Uterus (tissue), 4 donors: Measurements from ENCODE around the gene MED12. TPM values are rescaled to one million over a fixed set of nuclear protein-coding genes. Genes with fewer than 3 reads are reported as not detected.

Experiments used
- DNase-seq, 2 donors: peaks; one replicate each; pipeline ENCODE4 v3.0.0-alpha.2; 2019 to 2020
- H3K27ac ChIP-seq, 2 donors: fragments of 200-600 bp; sonication (generic); 1 replicate in 1 of 2; 2 replicates in 1 of 2; pipeline ENCODE4 v1.5.1; 2016 to 2018
- H3K27me3 ChIP-seq, 2 donors: fragments of 200-600 bp; sonication (generic); one replicate each; pipeline ENCODE4 v1.5.1; 2018 to 2019; ENCODE audit warnings: control low read depth in 1 of 2
- H3K36me3 ChIP-seq, 2 donors: fragments of 200-600 bp; sonication (generic); one replicate each; pipeline ENCODE4 v1.5.1; 2019; ENCODE audit warnings: control low read depth in 1 of 2
- H3K4me1 ChIP-seq, 2 donors: fragments of 200-600 bp; sonication (generic); one replicate each; pipeline ENCODE4 v1.5.1; 2018 to 2019; ENCODE audit warnings: control low read depth in 1 of 2
- H3K4me3 ChIP-seq, 2 donors: fragments of 200-600 bp; sonication (generic); 1 replicate in 1 of 2; 2 replicates in 1 of 2; pipeline ENCODE4 v1.5.1; 2018 to 2019; ENCODE audit warnings: mild to moderate bottlenecking in 1 of 2
- H3K9me3 ChIP-seq, 2 donors: fragments of 200-600 bp; sonication (generic); one replicate each; pipeline ENCODE4 v1.5.1; 2019; ENCODE audit warnings: control low read depth in 1 of 2
- CTCF ChIP-seq, 4 experiments: fragments of 200-600 bp in 2 of 4; fragments of 450-650 bp in 2 of 4; sonication (generic) in 2 of 4; IDR thresholded peaks; one replicate each; pipeline ENCODE4 v1.5.1; 2016 to 2019; ENCODE audit warnings: antibody characterized with exemption in 4 of 4, mild to moderate bottlenecking in 2 of 4, moderate library complexity in 1 of 4
- POLR2A ChIP-seq, 2 donors: fragments of 450-650 bp; IDR thresholded peaks; one replicate each; pipeline ENCODE4 v1.6.1; 2016; ENCODE audit warnings: antibody characterized with exemption in 2 of 2, mild to moderate bottlenecking in 1 of 2, moderate library complexity in 1 of 2
- intact Hi-C: fragments of 100-400 bp; cut with DNase I; formaldehyde crosslinking; loops from one replicate; pipeline ENCODE4 v1.15.1; 2023; ENCODE audit warnings: low total_unique reads
- small RNA-seq: library from RNA; depleted of rRNA; stranded (forward); fragments of <200 nt; gene quantifications from one replicate; pipeline ENCODE3, GENCODE V24; 2016
- total RNA-seq, 4 donors: library from RNA; depleted of rRNA in 3 of 4; stranded (reverse); fragments of >200 nt in 3 of 4; gene quantifications; one replicate each; pipeline versions ENCODE4 v1.1.0 to v1.2.4, GENCODE V29; 2014 to 2023
- donor health status: DM: yes; HTN: yes; CAD: no.

The MED12 gene
- total RNA-seq, 4 donors from 2014 or later, result 11.2 to 91.5 (median 33.0) TPM

GRCh38 chrX:71184803-71185495, 66.6 kb downstream of the MED12 start:
- no peaks in the 10 kb centered on the region for H3K9me3 ChIP-seq
- H3K27me3 ChIP-seq, result no peaks in the 10 kb centered on the region
- no peak for TF ChIP-seq POLR2A (IDR thresholded peaks at IDR 0.05)
- no peak for TF ChIP-seq CTCF (IDR thresholded peaks at IDR 0.05)
- H3K4me1 ChIP-seq, result no peaks in the 10 kb centered on the region
- H3K4me3 ChIP-seq, result no peak overlapping the region
- H3K27ac ChIP-seq, result no peak overlapping the region
- intact Hi-C loops, result no loop called here
- DNase-seq, result no peak
- no peaks in the 10 kb centered on the region for H3K36me3 ChIP-seq

- H3K4me1 ChIP-seq, result no peaks in the 10 kb centered on the region
- TF ChIP-seq CTCF (IDR thresholded peaks at IDR 0.05) (no peak), POLR2A (IDR thresholded peaks at IDR 0.05) (no peak)
- H3K27me3 ChIP-seq, result no peaks in the 10 kb centered on the region
- H3K36me3 ChIP-seq, result no peaks in the 10 kb centered on the region
- H3K4me3 ChIP-seq, result no peak overlapping the region
- intact Hi-C loops, result no loop called here
- H3K9me3 ChIP-seq, result no peaks in the 10 kb centered on the region
- DNase-seq, result no peak
- H3K27ac ChIP-seq, result no peak overlapping the region
These were observed 72.9 kb downstream of the MED12 start for GRCh38 chrX:71191248-71191647.

Small RNA genes within 50 kb of the gene (small RNA-seq; reads per million reads assigned to genes)
- not detected for gene CXorf65

Other genes starting within 250 kb of the MED12 start
- under 1 TPM in 1 of 4 donors, not detected in 3; 0.35 TPM for gene TEX11, start 209.9 kb upstream of the MED12 start, total RNA-seq
- gene SLC7A3, start 187.5 kb upstream of the MED12 start, total RNA-seq, result 10 to 100 TPM in 1 of 4 donors, 1 to 10 TPM in 1, under 1 TPM in 2; 0.18 to 10.4 (median 4.8) TPM
- gene SNX12, start 50.3 kb upstream of the MED12 start, total RNA-seq, result 10 to 100 TPM; 32.9 to 92.7 (median 68.0) TPM
- gene FOXO4, start 22.7 kb upstream of the MED12 start, total RNA-seq, result 10 to 100 TPM in 2 of 4 donors, 1 to 10 TPM in 2; 7.9 to 40.6 (median 10.1) TPM
- gene CXorf65, start 11.9 kb upstream of the MED12 start, total RNA-seq, result 1 to 10 TPM in 1 of 4 donors, not detected in 3; 1.1 TPM
- gene IL2RG, start 7.0 kb upstream of the MED12 start, total RNA-seq, result 10 to 100 TPM in 1 of 4 donors, 1 to 10 TPM in 2, not detected in 1; 3.0 to 42.9 (median 3.3) TPM
- gene NLGN3, start 26.2 kb downstream of the MED12 start, total RNA-seq, result 10 to 100 TPM in 1 of 4 donors, 1 to 10 TPM in 2, not detected in 1; 1.7 to 14.4 (median 5.1) TPM
- 1 to 10 TPM in 2 of 4 donors, under 1 TPM in 1, not detected in 1; 0.27 to 5.9 (median 3.0) TPM for gene GJB1, start 104.6 kb downstream of the MED12 start, total RNA-seq
- gene ZMYM3, start 135.5 kb downstream of the MED12 start, total RNA-seq, result 10 to 100 TPM; 12.1 to 37.9 (median 27.3) TPM
- gene NONO, start 165.0 kb downstream of the MED12 start, total RNA-seq, result 100 to 1,000 TPM in 3 of 4 donors, 10 to 100 TPM in 1; 70.0 to 494 (median 216) TPM
- gene ITGB1BP2, start 183.2 kb downstream of the MED12 start, total RNA-seq, result 10 to 100 TPM in 2 of 4 donors, 1 to 10 TPM in 1, not detected in 1; 5.5 to 15.9 (median 11.2) TPM
- 100 to 1,000 TPM in 2 of 4 donors, 10 to 100 TPM in 2; 66.5 to 171 (median 102) TPM for gene TAF1, start 247.8 kb downstream of the MED12 start, total RNA-seq